Skin of body (tissue), 3 donors: ENCODE results near the gene SH3RF3. TPM values are rescaled to one million over a fixed set of nuclear protein-coding genes. Genes with fewer than 3 reads are reported as not detected.
A peak's percentile ranks its signal among the peaks of the same experiment; 100 is the strongest.
"Not testable (repeated sequence)": the region's sequence is repeated elsewhere in the genome, so short reads cannot be mapped to it uniquely, and the experiment has no call there.

Experiments used
- DNase-seq: peaks from one replicate; lab custom pipeline; 2025; lab: John Stamatoyannopoulos, UW
- small RNA-seq: library from RNA; depleted of rRNA; stranded (forward); fragments of <200 nt; gene quantifications from one replicate; pipeline ENCODE3, GENCODE V24; 2014; ENCODE audit warnings: low replicate concordance
- total RNA-seq: library from RNA; depleted of rRNA; stranded (reverse); fragments of >200 nt; gene quantifications from one replicate; pipeline ENCODE4 v1.2.3, GENCODE V29; 2014

Gene SH3RF3
- total RNA-seq, 1 donor from 2014 or later = 3.8 TPM

- DNase-seq = no peak
Observed at GRCh38 chr2:109531896-109532727, 403.1 kb downstream of the SH3RF3 start.

DNA sequence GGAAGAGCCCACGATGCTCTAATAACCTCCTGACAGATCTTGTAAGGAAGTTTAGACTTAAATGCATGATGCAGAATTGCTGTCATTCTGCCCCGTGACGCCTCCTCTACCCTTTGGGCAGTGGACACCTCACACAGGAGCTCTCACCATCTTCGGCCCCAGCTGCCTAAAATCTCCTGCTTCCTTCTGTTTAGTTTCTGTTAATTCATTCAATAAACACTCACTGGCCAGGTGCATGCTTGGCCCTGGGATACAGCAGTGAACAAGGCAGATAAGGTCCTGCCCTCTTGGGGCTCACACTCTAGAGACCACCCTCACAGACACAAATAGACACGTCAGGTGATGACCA lies 403.7 kb downstream of the SH3RF3 start:
- DNase-seq = no peak

DNA sequence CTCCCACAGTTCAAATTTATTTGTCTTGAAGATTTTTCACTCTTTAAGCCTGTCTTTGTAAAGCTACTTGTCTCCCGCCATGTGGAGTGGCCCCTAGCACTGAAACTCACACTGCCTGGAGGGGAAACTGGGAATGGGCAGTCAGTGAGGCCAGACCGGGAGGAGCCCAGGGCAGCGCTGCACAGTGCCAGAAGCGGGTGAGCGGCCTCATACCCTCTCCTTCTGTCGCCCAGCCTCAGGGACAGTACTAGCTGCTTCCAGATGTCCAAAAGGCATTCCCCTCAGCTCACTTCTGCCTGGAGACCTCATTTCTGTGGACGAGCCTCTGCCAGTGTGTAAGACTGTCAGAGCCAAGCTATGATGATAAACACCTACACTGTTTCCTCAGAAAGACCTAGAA lies 404.8 kb downstream of the SH3RF3 start:
- no peak for DNase-seq

DNA sequence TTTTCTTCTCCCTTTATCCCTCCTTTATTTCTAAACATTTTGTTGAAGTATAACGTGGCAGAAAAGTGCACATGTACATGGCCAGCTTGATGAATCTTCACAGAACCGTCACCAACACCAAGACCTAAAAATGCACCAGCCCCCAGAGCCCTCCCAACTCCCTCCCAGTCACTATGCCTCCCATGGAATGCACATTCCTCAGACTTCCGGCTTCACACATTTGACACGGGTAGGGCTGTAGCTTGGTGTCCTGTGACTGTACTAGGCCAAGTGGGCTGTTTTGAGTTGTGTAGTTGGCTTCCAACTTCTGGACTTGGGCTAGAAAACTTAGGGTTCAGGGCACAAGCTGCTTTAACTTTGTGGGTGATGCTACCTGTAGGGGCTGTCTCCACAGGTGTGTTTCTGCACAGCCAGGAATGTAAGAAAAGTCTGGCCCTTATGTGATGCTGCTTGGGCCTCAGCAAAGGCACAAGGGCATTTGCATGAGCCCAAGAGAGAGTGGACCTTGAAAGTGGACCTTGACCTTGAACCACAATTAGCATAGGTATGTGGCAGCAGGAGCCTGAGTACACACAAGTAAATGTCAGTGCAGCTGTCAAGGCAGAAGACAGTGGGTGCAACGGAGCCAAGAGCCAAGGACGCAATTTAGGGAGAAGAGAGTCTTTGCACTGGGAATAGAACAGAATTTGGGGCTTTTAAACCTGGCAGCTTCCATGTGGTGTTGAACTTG lies 406.4 kb downstream of the SH3RF3 start:
- DNase-seq = no peak

GRCh38 chr2:109536556-109536955 lies 407.6 kb downstream of the SH3RF3 start:
- DNase-seq = not testable (repeated sequence)

DNA sequence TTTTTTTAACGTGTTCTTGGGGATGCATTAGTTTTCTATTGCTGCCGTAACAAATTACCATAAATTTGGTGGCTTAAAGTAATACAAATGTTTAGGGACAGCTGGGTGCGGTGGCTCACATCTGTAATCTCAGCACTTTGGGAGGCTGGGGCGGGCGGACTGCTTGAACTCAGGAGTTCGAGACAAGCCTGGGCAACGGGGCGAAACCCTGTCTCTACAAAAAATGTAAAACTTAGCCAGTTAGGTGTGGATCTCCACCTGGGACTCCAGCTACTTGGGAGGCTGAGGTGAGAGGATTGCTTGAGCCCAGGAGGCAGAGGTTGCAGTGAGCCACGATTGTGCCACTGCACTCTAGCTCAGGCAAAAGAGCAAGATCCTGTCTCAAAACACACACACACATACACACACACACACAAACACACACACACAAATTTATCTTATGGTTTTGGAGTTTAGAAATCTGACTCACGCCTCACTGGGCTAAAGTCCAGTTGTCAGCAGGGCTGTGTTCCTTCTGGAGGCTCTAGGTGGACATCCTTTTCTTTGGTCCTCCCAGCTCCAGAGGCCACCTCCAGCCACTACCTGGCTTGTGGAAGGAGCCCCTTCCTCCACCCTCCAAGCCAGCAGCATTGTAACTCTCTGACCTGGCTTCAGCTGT lies 408.7 kb downstream of the SH3RF3 start:
- DNase-seq = no peak

GRCh38 chr2:109538546-109538945 lies 409.5 kb downstream of the SH3RF3 start:
- no peak for DNase-seq

- DNase-seq = no peak
Observed at GRCh38 chr2:109542384-109542783, 413.4 kb downstream of the SH3RF3 start.

GRCh38 chr2:109545828-109546713 lies 417.1 kb downstream of the SH3RF3 start:
- DNase-seq = peak; percentile 75

DNA sequence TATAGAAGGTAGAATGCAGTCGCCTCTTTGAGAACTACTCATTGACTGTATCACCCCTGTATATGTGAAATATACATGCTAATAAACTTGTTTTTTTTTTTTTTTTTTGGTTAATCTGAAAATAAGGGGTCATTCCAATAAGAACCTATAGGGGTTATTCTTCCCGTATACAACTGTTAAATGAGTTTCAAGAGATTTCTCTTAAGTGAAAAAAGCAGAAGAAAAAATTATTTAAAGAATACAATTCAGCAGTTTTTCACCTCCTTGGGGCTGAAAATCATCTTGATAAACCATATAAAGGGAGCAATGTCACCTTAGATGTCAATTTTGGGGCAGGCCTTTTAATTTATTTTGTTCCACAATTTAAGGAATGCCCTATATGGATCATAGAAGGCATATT lies 418.3 kb downstream of the SH3RF3 start:
- no peak for DNase-seq

DNA sequence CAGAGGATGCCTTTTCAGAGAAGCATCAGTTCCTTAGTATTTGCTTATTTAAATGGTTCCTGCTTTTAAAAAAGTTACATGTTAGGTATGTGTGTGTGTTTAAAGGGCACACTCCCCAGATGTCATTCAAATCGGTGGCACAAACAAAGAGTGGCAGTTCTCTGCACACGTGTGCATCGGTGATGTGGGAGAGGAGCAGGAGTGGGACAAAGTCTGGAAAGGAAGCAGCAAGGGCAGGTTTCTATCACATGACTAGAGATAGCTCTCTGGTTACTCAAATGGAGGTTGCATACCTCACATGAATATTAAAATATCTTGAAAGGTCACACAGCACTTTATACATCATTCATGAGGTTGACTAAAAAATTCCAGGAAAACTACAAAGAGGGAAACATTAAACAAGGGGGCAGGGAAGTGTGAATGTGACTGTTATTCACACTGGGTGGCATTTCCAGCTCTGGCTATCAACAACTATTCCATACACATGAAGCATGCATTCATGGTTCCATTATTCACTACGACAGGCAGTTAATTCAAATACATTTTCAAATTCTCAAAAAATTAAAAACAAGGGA lies 420.1 kb downstream of the SH3RF3 start:
- DNase-seq = no peak

Small RNAs within 50 kb of the gene (small RNA-seq; reads per million reads assigned to genes)
- not detected for gene MIR4265
- not detected for gene MIR4266
- gene RF00017 = not detected
- gene SNRPGP9 = not detected

Other genes starting within 250 kb of the SH3RF3 start
- 2.5 TPM for gene EDAR, start 140.0 kb upstream of the SH3RF3 start, total RNA-seq